Measurements from ENCODE around the gene NKAPD1.
"Not testable (repeated sequence)": the region's sequence is repeated elsewhere in the genome, so short reads cannot be mapped to it uniquely, and the experiment has no call there.

NKAPD1 gene

DNA sequence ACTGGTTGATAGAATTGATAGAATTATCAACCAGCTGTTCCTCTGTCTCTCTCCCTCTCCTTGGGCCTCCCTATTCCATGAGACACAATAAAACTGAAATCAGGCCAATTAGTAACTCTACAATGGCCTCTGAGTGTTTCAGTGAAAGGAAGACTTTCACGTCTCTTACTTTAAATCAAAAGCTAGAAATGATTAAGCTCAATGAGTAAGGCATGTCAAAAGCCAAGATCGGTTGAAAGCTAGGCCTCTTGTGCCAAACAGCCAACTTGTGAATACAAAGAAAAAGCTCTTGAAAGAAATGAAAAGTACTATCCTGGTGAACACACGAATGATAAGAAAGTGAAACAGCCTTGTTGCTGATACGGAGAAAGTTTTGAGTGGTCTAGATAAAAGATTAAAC, 16.9 kb upstream of the NKAPD1 start:
- TF ChIP-seq, protein P1, sequence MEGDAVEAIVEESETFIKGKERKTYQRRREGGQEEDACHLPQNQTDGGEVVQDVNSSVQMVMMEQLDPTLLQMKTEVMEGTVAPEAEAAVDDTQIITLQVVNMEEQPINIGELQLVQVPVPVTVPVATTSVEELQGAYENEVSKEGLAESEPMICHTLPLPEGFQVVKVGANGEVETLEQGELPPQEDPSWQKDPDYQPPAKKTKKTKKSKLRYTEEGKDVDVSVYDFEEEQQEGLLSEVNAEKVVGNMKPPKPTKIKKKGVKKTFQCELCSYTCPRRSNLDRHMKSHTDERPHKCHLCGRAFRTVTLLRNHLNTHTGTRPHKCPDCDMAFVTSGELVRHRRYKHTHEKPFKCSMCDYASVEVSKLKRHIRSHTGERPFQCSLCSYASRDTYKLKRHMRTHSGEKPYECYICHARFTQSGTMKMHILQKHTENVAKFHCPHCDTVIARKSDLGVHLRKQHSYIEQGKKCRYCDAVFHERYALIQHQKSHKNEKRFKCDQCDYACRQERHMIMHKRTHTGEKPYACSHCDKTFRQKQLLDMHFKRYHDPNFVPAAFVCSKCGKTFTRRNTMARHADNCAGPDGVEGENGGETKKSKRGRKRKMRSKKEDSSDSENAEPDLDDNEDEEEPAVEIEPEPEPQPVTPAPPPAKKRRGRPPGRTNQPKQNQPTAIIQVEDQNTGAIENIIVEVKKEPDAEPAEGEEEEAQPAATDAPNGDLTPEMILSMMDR (IDR thresholded peaks at IDR 0.05) = no peak
- no peak for TF ChIP-seq ZFX (IDR thresholded peaks at IDR 0.05; ENCODE audit: borderline replicate concordance)

DNA sequence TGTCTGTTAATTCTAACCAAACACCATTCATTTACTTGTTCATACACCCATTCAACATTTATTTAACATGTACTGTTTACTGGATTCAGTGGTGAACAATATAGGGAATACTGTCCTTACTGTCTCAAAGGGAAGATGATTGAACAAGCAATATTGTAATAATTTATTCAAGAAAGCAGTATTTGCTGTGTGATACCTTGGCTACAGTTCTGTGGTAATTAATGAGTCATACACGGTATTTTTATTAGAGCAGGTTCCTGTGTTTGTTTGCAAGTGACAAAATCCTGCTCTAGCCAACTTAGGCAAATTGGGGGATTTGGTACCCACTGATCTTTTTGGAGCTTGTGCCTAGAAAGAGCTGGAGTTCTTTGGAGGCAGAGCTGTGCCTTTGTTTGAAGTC, 16.0 kb upstream of the NKAPD1 start:
- H3K27ac ChIP-seq = no peak overlapping the region
- TF ChIP-seq, protein P1 (IDR thresholded peaks at IDR 0.05) = no peak
- TF ChIP-seq ZFX (IDR thresholded peaks at IDR 0.05; ENCODE audit: borderline replicate concordance) = no peak

More for the DNA sequence above, 16.9 kb upstream of the NKAPD1 start:
- no peak overlapping the region for H3K27ac ChIP-seq

DNA sequence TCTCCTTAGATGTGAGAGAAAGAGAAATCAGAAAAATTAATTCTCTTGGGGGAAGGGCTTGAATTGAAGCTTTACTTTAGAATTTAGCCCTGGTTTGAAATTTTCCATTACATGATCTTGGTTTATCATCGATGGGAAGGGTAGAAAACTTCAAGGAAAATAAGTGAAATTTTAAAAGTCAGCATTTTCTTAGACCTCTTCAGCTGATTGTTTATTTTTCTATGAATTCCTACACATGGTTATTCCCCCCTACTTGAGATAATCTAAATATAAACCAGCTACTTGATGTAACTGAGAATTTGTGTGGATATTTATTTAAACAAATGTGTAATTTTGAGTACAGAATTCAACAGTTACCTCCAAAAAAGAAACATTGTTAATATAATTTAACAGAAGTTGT, 11.2 kb upstream of the NKAPD1 start:
- no peak overlapping the region for H3K27ac ChIP-seq
- no peak for TF ChIP-seq ZFX (IDR thresholded peaks at IDR 0.05; ENCODE audit: borderline replicate concordance)
- TF ChIP-seq, protein P1 (IDR thresholded peaks at IDR 0.05) = no peak

DNA sequence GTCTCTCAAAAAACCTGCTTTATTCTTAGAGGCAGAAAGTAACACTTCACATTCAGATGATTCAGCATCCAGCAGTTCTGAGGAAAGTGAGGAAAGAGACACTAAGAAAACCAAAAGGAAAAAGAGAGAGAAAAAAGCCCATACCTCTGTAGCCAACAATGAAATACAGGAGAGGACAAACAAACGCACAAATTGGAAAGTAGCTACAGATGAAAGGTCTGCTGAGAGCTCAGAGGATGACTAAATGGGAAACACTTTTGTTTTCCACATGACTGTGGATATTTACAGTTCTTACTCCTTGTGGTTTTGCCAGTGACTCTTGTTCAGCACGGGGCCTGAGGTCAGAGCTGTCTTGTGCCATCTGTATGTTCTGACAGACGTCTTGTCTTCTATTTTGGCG, 8.6 kb downstream of the NKAPD1 start:
- TF ChIP-seq, protein P1 (IDR thresholded peaks at IDR 0.05) = no peak
- TF ChIP-seq ZFX (IDR thresholded peaks at IDR 0.05; ENCODE audit: borderline replicate concordance) = no peak
- H3K27ac ChIP-seq = peak overlapping the region; percentile 19; the same call in 1 of the 2 replicates

DNA sequence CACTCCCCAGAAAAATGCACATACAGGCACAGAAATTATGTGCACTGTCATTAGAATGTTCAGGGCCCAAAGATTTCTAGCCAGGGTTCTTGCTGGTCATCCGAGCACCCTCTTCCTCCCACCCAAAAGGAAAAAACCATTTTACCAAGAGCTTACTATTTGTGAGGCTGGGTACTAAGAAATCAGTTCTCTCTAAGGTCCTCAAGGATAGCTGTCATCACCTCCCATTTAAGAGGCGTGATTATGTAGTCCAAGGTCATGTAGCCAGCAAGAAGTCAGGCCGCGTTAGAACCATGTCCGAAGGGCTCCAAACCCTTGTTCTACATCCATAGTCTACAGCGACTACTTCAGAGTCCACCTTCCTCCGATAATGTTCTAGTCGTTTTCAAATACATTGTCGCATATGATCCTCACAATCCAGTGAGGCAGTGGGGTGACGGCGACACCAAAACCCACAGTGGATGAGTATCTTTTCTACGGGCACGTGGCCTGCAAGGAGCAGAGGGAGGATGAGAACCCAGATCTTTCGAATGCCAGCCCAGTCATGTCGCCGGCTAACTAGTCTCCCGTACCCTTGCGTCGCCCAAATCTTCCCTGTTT, 11.8 kb downstream of the NKAPD1 start:
- TF ChIP-seq ZFX (IDR thresholded peaks at IDR 0.05; ENCODE audit: borderline replicate concordance) = no peak
- TF ChIP-seq, protein P1 (IDR thresholded peaks at IDR 0.05) = no peak

DNA sequence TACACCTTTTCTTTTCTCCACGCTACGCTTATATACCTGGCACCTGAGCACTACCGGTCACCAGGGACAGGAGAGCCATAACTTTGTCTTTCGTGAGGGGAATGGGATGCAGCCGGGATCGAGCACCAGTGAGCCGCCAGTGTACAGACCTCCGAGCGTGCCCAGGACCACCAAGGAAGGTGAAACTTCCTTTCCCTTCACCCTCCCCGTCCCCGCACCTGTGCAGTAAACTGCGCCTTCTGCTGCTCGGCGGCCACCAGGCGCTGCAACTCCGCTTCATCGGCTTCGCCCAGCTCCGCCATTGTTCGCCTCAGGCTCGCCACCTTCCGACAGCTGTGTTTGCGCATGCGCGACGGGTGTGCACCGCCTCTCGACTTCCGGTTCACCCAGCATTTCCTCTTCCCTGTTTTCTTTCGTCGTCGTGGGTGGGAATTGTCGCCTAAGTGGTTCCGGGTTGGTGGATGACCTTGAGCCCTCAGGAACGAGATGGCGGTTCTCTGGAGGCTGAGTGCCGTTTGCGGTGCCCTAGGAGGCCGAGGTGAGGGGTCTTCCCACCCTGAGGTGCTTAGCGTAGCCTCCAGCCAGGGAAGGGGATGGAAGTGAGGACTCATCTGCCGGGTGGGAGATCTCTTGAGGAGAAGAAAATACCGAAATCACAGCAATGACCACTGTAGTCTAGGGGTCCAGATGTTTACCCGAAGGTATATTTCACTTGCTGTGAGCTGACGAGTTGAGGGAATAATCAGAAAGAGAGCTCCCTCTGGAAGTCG, 12.5 kb downstream of the NKAPD1 start, which contains the start of the genes SDHD and TIMM8B:
Gene SDHD (plus strand): TSS at position 452 of the 770 bp plus-strand sequence. CDS start 35 bp downstream, at position 487.
Gene TIMM8B (minus strand): TSS at position 335 of the 770 bp plus-strand sequence. CDS start 33 bp downstream, at position 302.
- TF ChIP-seq, protein P1 (IDR thresholded peaks at IDR 0.05) = peak; percentile 29
- no peak for TF ChIP-seq ZFX (IDR thresholded peaks at IDR 0.05; ENCODE audit: borderline replicate concordance)
- H3K27ac ChIP-seq = peak within 1 kb of the TSS; percentile 76

More for the DNA sequence above, 11.8 kb downstream of the NKAPD1 start:
- peak overlapping the region; percentile 76 for H3K27ac ChIP-seq

DNA sequence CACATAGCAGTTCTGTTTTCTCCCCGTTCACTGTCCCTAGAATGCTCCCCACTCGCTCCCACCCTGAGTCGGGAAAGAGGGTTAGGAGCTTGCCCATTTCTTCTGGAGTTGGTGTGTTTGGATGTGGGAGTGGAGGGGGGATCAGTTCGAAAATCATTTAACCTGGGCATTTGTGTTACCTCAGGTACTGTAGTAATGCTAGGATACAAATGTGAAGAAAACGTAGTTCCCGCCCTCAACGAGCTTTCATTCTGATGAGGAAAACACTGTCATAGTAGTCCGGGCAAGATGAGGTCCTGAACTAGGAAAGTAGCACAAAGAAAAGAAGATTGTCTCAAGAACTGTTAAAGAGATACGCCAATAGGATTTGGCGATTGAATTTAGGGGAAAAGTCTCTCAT, 13.1 kb downstream of the NKAPD1 start:
- no peak for TF ChIP-seq ZFX (IDR thresholded peaks at IDR 0.05; ENCODE audit: borderline replicate concordance)
- TF ChIP-seq, protein P1 (IDR thresholded peaks at IDR 0.05) = no peak

DNA sequence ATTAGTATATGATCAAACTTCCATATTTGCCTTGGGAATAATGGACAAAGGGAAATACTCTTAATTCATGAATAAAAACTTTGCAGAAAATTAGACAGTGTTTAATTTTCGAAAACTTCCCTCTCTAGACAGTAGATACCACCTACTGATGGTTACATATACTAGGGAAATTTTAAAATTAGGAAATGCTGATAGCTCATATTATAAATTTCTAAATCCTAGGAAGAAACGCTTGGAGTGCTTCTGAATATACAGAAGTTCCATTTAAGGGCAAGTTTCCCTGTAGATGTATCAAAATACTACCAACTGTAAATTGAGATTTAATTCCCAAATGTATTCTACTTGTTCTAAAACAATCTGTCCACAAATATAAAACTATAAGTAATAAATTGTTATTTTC, 21.2 kb downstream of the NKAPD1 start:
- not testable (repeated sequence) for H3K27ac ChIP-seq

More for the DNA sequence above, 13.1 kb downstream of the NKAPD1 start:
- peak overlapping the region; percentile 76 for H3K27ac ChIP-seq
